SIG-M5 treated with dmso at 0.1 percent for 504 hours (cell line): ENCODE data around the gene CDH23.

Experiments used
- DNase-seq: peaks from one replicate; lab custom pipeline; 2025; ENCODE audit not compliant: unreplicated experiment; lab: John Stamatoyannopoulos, UW

Gene CDH23

DNA sequence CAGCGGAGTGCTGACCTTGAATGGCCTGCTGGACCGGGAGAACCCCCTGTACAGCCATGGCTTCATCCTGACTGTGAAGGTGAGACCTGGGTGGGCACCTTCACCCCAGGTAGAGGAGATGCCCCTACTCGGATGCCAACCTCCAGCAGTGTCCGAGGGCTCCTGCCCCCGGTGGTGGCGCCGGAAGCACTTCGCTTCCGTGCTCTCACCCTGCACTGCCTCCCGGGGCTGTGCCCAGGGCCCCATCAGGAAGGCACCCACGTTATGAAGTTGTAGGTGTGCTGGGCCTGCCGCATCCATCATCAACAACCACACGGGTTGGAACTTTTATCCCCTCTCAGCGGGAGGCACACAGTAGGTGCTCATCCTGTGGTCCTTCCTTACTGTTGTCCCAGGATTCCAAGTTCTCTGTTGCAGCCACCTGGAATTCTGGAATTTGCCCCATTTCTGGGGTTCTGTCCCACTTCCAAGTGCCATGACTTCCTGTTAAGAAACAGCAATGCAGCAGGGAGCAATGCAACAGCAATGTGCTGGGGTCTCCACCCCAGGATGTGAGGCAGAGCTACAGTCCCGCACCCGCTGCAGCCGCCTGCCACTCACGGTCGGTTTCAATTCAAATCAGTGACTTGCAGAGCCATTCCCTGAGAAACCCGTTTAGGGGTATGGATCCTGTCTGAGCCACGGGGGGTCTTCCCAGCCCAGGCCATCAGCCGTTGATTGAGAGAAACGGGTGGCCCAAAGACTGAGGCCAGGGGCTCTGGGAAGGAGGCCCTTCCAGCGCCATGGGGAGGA is 219.0 kb downstream of the CDH23 start:
- DNase-seq, result no peak

DNA sequence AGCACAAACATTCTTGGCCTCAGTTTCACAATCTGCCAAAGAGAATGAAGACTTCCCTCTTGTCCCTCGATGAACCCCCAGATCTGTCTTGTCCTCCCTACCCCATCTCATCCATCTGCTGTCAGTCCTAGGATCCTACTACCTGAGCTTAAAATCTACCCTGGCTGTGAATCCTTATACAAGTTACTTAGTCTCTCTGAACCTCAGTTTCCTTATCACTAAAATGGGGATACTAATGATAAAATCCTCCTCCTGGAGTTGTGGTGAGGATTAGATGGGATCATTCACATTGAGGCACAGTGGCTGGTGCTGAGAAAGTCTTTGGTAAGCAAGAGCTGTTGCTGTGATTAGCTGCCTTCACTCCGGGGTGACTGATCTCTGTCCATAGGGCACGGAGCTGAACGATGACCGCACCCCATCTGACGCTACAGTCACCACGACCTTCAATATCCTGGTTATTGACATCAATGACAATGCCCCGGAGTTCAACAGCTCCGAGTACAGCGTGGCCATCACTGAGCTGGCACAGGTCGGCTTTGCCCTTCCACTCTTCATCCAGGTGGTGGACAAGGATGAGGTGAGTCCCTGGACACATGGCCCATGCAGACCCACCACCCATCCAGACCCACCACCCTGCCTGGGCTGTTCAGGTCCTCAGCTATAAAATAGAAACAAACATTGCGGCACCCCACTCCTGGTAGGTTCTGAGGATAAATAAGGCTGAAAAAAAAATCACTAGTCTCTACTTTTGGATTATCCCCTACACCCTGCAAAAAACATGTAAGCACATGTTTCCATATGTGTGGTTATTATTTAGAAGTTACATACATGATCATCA is 220.3 kb downstream of the CDH23 start:
- DNase-seq, result no peak

GRCh38 chr10:71618176-71618575 is 221.5 kb downstream of the CDH23 start:
- DNase-seq, result no peak

DNA sequence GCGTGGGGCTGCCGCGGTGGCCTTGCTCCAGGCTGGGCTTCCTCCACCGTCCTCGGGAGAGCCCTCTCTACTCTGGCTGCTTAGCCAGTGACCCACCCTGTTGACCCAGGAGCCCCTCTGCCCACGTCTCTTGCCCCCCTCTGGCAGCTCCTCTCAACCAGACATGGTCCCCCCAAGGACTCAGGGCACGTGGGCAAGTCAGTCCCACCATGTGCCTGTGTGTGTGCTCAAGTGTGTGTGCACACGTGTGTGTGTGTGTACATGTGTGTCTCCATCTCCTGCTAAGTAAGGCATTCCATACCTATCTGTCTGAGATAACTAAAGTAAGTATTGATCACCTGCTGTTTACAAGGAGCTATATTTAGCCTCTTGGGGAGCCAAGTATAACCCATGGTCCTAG is 221.9 kb downstream of the CDH23 start:
- DNase-seq, result no peak

GRCh38 chr10:71620642-71621041 is 223.9 kb downstream of the CDH23 start:
- no peak for DNase-seq

GRCh38 chr10:71621231-71622153 is 224.8 kb downstream of the CDH23 start:
- no peak for DNase-seq

DNA sequence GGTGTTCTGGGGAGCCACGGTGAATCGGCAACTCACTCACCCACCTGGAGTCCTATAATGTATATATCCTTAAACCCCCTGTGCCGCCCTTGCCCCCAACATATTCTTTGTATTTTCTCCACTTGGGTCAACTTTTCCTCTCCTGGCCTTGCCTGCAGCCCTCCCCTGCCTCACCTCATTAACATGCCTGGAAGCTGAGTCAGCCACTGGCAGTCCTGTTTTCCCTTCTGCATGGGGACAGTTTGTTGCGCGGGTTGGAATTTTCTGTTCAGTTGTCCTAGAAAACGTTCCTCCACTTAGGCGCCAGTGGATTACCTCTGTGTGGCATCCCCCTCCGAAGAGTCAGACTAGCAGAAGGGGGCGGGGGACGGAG is 225.4 kb downstream of the CDH23 start:
- DNase-seq, result no peak

GRCh38 chr10:71622616-71623015 is 225.9 kb downstream of the CDH23 start:
- no peak for DNase-seq

DNA sequence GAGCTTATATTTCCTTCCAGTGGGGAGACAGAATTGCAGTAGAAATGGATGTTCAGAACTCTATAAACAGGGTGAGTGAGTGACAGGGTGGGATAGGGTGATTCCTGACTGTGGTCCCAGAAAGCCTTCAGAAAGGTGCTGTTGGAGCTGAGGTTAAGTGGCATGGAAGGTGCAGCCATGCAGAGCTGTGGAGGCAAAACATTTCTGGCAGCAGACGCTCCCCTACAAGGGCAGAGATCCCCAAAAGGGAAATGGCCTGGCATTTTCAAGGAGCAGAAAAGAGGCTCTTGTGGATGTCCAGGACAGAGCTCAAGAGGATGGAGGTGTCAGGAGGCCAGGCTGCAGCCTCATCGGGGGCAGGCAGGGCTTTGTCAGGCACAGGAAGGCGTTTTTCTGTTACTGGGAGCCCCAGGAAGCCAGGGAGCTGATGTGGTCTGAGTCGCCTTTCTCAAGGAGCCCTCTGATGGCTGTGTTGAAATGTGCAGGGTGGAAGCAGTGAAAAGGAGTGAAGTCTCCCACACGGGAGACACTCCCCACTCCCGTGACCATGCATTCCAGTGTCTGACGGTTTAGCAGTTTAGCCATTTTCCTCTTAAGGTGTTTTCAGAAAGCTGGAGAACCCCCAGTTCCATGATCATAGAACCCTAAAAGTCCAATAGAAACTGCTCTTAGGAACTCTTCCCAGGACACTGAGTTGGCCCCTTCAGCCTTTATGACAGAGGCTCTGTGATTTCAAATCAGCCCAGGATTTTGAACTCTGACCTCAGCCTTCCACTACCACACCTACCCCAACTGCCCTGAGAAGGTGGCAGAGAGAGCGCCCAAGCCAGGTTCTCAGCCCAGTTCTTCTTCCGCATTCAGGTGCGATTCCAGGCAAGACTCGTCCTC is 226.6 kb downstream of the CDH23 start:
- DNase-seq, result peak; percentile 43

- DNase-seq, result no peak
Observed at GRCh38 chr10:71623986-71624291, 227.2 kb downstream of the CDH23 start.

- DNase-seq, result no peak
Observed at GRCh38 chr10:71625445-71626175, 228.9 kb downstream of the CDH23 start.

DNA sequence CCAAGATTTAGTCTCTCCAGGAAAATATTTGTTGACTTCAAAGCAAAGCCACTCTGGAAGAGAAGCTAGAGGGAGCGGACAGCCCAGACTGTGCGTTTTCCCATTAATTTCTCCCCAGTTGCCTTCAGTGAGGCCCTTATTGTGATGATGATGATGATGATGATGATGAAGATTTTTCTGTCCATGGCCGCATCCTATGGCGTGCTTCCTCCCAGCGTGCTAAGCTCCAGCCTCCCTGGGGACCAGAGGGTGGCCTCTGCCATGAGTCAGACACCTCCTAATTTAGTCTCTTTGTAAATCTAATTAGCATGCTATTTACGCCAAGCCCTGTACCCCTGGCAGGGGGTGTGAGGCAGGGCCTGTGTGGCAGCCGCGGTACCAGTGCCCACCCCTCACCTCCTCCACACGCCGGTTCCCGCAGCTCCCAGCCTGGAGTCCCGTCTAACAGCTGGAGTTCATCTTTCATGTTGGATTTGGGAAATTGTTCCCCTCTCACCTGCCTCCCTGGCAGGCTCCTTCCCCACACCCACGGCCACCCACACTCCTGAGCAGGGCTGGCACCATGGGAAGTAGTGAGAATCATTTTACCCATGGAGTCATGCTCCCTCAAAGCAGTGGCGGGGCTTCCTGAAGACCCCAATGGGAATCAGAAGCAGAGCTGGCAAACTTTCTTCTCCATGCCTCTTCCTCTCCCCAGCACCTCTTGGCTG is 230.7 kb downstream of the CDH23 start:
- no peak for DNase-seq

- no peak for DNase-seq
Observed at GRCh38 chr10:71627956-71628355, 231.2 kb downstream of the CDH23 start.

DNA sequence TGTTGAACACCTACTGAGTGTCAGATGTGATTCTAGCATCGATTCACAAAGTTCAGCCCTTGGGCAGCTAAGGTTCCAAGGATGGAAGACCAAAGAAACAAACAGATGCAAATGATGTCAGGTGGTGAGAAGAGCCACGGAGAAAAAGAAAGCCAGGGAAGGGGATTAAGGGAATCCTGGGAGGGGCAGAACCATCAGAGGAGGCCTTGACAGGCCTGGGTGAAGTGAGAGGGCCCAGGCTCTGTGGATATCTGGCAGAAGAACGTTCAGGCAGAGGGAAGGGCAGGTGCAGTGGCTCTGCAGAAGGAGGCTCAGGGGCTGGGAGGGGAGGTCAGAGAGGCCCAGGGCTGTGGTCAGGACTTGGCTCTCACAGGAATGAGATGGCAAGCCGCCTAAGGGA is 232.4 kb downstream of the CDH23 start:
- no peak for DNase-seq

- no peak for DNase-seq
Observed at GRCh38 chr10:71630168-71630567, 233.4 kb downstream of the CDH23 start.

DNA sequence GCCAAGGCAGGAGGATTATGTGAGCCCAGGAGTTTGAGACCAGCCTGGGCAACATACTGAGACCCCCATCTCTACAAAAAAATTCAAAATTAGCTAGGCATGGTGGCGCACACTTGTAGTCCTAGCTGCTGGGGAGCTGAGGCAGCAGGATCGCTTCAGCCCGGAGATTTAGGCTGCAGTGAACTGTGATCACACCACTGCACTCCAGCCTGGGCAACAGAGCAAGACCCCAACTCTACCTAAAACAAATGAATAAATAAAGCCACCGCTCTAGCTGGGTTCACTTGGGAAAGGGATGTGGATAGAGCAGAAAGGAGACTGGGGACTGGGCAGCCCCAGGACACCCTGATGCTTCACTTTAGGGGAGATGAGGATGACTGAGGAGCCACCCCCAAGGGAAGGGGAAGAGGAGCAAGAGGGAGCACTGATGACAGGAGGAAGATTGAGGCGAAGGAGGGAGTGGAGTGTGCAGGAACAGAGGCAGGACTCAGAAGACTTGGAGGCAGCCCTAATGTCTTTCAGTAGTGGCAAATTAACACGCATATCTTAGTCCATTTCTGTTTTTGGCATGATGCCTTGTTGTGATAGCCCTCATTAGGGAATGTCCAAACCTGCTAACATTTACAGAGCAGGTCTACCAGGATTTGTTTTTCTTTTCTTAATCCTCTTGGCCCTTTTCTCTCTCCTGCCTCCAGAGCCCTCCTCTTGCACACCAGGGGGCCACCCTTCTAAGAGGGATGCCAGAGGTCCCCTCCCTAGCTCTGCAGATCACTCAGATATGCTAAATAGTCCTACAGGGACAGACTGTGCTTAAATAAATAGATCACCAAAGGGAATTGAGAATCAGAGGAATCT is 234.5 kb downstream of the CDH23 start:
- DNase-seq, result no peak

DNA sequence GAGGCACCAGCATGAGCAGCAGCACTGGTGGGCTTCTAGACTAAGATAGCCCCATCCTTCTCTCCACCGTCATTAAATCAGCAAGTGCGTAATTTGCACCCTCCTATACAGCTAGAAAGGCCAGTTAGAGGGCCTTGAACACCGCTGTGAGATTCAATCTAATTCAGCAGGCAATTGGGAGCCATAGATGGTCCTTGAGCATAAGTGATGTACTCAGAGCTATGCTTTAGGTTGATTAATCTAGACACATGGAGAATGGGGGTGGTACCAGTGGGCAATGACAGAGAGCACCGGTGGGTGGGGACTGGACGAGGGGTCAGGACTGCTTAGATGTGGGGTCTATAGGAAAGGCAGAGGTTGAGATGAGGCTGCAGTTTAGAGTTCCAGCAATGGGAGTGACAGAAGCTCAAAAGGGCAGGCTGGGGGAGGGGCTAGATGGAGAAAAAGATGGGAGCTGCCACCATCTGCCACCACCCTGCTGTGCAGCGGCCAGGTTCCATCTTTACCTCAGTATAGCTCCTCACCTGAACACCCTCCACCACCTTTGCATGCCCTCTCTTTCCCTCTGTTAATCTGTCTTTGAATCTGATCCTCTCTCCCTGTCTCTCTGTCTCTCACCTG is 235.6 kb downstream of the CDH23 start:
- DNase-seq, result no peak
